Posterior cingulate gyrus (tissue), 11 donors: ENCODE measurements around the gene ZNF555.
"Not testable (repeated sequence)": the region's sequence is repeated elsewhere in the genome, so short reads cannot be mapped to it uniquely, and the experiment has no call there.

Experiments used
- DNase-seq, 10 donors: peaks; one replicate each; pipeline versions ENCODE4 v3.0.0 to v3.0.0-alpha.2; 2020 to 2021; ENCODE audit warnings: mixed read lengths in 3 of 10
- intact Hi-C: fragments of 100-400 bp; cut with DNase I; formaldehyde crosslinking; loops from one replicate; pipeline ENCODE4 v1.15.1; 2023

The ZNF555 gene

DNA sequence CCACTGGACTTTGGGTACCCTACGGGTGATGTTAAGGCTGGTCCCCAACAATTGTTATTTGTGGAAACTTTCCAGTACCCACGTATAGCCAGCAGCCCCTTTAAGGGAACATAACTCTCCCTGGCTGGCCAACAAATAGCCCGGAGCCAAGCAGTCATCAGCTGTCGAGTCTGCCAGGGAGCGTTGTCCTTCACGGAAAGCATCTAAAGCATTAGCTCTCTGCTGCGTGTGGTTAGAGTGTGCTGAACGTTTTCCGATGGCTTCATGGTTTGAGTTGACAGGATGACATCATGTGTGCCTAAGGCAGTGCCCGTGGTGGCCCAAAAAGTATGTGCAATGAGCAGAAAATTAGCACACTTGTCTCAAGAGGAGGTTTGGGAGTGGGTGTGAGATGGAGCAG, 22.5 kb downstream of the ZNF555 start:
- no peak for DNase-seq
- intact Hi-C loops = no loop called here

DNA sequence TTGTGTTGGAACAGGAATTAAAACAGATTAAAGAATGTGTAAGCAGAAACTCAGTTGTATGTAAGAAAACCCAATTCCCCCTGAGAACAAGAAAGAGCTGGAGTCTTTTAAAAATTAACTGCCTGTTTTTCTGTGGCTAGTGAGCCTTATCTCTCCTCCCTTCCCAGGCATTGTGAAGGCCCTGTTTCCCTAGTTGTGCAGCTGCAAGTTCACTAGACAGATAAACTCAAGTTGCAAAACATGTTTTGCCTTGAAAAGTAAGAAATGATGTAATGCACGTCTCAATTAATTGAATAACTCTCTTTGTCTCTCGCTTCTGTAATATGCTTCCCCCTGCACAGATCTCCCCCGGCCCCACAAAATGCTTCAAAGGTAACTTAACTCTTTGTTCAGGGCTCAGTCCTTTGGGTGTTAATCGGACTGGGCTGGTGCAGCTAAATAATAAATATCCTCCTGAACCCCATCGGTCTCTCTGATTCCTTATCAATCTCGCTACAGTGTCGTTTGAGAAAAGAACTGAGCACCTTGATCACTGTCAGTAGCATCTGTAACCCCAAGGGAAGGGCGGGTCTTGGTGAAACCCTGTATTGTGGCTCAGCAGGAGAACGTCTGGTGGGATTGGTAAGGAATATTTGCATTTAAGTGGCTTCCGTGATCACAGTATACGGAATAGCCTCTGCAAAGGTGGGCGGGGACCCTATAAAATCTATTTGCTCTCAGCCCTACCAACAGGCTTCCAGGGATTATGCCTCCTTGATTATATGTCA, 24.2 kb downstream of the ZNF555 start:
- intact Hi-C loops = no loop called here
- DNase-seq = no peak

DNA sequence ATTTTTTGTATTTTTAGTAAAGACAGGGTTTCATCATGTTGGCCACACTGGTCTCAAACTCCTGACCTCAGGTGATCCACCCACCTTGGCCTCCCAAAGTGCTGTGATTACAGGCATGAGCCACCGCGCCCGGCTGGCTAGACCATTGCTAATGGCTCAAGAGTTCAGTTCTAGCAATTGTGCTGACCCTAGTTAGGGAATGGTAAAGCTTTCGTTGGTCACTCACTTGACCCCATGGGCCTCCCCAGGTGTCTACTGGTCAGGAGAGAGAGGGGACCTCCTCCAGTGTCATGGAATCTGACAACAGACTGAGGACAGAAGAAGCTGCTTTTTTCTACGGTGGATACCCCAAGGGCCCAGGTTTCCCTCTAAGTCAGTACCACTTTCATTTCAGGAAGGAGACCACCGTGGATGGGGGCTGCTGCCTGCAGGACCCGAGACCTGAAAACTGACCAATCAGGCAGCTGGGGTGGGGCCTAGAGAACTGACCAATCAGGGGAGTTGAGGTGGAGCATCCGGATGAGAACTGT, 25.3 kb downstream of the ZNF555 start:
- intact Hi-C loops = no loop called here
- DNase-seq = no peak

DNA sequence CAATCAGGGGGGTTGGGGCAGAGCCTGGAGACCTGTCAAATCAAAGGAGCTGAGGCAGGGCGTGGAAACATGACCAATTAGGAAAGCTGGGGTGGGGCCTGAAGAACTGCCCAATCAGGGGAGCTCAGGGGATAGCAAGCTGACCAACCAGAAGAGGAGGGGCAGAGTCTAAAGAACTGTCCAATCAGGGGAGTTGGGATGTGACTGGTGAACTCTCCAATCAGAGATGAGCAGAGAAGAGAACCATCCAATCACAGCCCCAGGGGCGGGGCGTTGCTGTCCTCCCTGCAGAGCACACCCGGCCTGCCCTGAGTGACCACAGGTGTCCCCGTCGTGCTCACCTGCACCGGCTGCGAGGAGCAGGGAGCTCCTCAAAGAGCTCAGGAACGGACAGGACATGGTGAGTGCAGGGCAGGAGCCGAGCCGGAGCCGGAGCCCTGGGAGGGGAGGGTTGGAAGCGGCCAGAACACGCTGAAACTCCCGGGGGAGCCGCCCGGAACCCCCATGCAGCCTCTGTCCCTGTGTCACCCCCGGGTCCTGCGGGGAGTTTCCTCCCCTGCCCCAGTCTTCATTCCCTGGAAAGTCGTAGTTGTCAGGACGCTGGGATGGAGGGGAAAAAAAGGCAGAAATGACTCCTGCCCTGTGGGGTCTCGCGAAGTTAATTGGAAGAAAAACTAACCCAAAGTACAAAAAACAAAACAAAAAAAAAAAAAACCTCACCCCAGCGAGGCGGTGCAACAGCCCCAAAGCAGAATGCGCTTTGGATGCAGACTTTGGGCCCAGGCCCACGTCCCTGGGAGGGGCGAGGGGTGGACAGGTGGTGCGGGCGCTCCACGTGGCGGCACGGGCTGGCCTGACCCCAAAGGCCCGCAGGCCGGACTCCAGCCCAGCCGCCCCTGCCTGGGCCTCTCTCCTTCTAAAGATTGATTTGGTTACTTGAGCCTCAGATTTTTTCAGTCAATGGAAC, 26.0 kb downstream of the ZNF555 start, which contains the start of gene ZNF556:
TSS of gene ZNF556 (plus strand) at position 311 of the 967 bp plus-strand sequence. CDS start at position 398, 87 bp downstream.
- no peak for DNase-seq
- intact Hi-C loops = no loop called here

DNA sequence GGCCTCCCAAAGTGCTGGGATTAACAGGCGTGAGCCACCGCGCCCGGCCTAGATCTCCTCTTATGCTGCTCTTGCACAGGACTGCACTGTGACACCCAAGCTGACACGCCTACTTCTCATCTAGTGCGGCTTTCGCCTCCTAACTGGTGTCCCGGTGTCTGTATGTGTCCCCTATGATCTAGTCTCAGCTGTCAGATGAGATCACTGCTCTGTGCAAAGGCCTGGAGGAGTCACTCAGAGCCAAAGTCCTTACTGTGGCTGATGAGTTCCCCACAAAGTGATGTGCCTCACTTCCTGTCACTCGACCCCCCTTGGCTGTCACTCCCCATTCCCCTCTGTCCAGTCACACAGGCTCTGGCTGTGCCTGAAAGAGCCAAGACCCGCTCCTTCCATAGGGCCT, 28.3 kb downstream of the ZNF555 start:
- intact Hi-C loops = loop anchor here (5.0 kb wide), 1 partner anchor 217 kb away; no protein-coding TSS in a partner anchor
- DNase-seq = no peak

DNA sequence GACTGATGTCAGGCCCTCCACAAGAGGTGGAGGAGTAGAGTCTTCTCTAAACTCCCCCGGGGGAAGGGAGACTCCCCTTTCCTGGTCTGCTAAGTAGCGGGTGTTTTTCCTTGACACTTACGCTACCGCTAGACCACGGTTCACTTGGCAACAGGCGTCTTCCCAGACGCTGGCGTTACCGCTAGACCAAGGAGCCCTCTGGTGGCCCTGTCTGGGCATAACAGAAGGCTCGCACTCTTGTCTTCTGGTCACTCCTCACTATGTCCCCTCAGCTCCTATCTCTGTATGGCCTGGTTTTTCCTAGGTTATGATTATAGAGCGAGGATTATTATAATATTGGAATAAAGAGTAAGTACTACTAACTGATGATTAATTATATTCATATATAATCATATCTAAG, 30.9 kb downstream of the ZNF555 start:
- intact Hi-C loops = loop anchor here (5.0 kb wide), 1 partner anchor 220 kb away; no protein-coding TSS in a partner anchor
- DNase-seq = peak in 1 of 10 donors; percentile 27

DNA sequence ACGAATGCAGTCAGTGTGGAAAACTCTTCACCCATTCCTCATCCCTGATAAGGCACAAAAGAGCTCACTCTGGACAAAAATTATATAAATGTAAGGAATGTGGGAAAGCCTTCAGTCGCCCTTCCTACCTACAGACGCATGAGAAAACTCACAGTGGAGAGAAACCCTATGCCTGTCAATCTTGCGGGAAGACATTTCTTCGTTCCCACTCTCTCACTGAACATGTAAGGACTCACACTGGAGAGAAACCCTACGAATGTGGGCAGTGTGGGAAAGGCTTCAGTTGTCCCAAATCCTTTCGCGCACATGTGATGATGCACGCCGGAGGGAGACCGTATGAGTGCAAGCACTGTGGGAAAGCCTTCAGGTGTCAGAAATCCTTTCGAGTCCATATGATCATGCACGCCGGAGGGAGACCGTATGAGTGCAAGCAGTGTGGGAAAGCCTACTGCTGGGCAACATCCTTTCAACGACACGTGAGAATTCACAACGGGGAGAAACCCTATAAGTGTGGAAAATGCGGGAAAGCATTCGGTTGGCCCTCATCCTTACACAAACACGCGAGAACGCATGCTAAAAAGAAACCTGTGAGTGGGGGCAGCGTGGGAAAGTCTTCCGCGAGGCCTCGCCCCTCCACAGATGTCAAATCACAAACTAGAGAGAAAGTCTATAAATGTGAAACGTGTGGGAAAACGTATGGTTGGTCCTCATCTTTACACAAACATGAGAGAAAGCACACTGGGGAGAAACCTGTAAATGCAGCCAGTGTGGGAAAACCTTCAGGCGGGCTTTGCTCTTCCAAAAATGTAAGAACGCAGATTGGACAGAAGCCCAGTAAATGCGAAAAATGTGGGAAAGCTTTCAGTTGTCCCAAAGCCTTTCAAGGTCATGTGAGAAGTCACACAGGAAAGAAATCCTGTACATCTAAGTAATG, 36.4 kb downstream of the ZNF555 start:
- no peak for DNase-seq
- intact Hi-C loops = no loop called here

DNA sequence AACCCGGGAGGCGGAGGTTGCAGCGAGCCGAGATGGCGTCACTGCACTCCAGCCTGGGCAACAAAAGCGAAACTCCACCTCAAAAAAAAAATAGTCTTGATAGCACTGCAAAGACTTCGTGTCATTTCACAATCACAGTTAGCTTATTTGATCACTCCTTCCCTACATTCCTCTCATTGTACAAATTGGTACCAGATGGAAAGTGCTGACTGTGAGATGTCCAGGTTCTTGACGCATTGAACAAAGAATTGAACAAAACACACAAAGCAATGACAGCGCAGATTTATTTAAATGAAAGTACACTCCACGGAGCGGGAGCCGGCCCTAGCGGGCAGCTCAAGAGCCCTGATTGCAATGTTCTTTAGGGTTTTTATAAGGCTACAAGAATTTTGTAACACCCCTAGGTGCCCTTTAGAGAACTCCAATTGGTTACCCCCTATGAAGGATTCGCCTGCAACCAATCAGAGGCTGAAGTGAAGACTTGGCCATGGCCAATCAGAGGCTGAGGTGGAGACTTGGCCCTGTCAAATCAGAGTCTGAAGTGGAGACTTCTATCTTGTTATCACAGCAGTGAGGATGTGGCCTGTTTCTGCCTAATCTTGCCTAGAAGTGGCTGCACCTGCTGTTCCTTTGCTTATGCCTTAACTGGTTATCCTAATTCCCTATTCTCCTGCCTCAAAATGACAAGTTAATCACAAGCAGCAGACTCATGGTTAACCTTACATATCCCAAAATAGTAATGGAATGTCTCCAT, 42.6 kb downstream of the ZNF555 start:
- intact Hi-C loops = loop anchor here (10.0 kb wide), 1 partner anchor 221 kb away; no protein-coding TSS in a partner anchor
- peak in 1 of 10 donors; percentile 37 for DNase-seq

DNA sequence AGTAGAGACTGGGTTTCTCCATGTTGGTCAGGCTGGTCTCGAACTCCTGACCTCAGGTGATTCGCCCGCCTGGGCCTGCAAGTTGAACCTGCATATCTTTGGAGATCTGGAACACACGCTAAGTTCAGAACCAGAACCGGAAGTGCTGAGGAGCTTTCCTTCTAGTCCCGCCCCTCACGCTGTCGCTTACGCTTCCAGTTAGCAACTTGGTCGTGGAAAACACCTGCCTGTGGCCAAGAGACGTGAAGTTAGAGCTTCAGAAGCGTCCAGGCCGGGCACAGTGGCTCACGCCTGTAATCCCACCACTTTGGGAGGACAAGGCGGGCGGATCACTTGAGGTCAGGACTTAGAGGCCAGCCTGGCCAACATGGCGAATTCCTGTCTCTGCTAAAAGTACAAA, 44.5 kb downstream of the ZNF555 start:
- DNase-seq = peak in 1 of 10 donors; percentile 59
- intact Hi-C loops = loop anchor here (5.0 to 10.0 kb wide), 3 partner anchors 219 to 282 kb away; no protein-coding TSS in a partner anchor

DNA sequence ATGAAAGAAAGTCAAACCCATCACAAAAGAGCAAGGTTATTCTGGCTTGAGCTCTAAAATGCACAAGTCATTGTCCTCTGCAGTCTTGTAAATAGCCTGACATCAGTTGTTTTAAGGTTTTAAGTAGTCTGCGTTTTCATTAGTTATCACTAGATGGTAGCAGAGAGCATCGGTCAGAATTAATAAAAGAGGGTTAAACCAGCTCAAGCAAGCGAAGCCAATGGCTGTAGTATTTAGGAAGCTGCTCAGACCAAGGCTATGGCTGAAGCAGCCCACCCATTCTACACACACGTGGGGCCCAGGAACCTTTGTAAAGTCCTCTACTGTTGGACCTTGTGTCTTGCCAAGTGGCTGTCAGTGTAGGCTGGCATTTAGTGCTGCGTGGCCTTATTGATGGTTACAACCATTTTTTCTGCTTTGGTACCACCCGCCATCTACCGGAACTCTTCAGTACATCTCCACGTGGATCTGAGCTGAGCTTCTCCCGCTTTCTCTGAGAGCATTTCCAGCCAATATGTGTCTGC, 46.2 kb downstream of the ZNF555 start:
- intact Hi-C loops = loop anchor here (5.0 to 10.0 kb wide), 3 partner anchors 217 to 280 kb away; no protein-coding TSS in a partner anchor

DNA sequence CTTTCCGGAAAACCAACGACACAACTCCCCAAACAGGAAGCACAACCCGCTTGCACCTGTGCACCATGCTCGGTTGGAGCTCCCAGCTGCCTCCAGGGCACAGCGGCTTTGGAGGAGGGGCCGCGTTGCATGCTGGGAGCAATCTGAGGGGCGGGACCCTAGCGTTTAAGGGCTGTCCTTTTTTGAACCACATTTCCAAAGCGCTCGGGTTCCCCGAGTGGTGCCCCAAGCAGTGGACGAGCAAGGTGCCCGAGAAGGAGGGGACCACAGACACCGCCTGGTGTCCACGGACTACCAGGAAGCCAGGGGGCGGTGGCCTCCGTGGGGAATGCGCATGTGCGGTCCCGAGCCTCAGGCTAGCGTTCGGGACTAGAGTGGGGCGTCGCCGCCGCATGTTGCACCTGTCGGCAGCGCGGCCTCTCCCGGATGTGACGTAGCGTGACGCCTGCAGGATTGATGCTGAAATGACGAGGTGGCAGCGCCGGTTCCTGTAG, 47.5 kb downstream of the ZNF555 start:
- intact Hi-C loops = loop anchor here (5.0 to 10.0 kb wide), 3 partner anchors 216 to 279 kb away; no protein-coding TSS in a partner anchor
- DNase-seq = peak in 3 of 10 donors; percentile 30 to 87 (median 78)

More for the DNA sequence above, 46.2 kb downstream of the ZNF555 start:
- peak in 3 of 10 donors; percentile 23 to 53 (median 23) for DNase-seq

DNA sequence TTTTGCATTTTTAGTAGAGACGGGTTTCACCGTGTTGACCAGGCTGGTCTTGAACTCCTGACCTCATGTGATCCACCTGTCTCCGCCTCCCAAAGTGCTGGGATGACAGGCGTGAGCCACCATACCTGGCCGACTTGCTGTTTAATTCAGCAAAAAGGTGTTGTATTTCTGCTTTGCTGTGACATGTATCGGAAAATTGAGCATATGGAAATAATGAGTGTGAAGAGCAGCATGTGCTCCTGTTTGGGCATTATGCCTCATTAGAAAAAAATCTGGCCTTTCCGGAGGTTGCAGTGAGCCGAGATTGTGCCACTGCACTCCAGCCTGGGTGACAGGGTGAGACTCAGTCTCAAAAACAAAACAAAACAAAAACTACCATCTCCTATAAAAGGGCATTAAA, 49.3 kb downstream of the ZNF555 start:
- intact Hi-C loops = not testable (repeated sequence)

DNA sequence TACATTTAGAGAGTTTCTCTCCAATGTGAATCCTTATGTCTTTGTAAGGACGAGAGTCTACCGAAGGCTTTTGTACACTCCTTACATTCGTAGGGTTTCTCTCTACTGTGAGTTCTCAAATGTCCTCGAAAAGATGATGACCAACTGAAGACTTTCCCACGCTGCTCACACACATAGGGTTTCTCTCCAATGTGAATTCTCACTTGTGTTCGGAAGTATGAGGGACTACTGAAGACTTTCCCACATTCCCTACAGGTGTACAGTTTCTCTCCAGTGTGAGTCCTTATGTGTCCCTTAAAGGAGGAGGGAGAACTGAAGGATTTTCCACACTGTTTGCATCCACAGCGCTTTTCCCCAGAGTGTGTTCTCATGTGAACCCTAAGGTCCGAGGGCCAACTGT, 55.4 kb downstream of the ZNF555 start:
- no peak for DNase-seq
- intact Hi-C loops = no loop called here

More for the DNA sequence above, 49.3 kb downstream of the ZNF555 start:
- peak in 1 of 10 donors; percentile 22 for DNase-seq

DNA sequence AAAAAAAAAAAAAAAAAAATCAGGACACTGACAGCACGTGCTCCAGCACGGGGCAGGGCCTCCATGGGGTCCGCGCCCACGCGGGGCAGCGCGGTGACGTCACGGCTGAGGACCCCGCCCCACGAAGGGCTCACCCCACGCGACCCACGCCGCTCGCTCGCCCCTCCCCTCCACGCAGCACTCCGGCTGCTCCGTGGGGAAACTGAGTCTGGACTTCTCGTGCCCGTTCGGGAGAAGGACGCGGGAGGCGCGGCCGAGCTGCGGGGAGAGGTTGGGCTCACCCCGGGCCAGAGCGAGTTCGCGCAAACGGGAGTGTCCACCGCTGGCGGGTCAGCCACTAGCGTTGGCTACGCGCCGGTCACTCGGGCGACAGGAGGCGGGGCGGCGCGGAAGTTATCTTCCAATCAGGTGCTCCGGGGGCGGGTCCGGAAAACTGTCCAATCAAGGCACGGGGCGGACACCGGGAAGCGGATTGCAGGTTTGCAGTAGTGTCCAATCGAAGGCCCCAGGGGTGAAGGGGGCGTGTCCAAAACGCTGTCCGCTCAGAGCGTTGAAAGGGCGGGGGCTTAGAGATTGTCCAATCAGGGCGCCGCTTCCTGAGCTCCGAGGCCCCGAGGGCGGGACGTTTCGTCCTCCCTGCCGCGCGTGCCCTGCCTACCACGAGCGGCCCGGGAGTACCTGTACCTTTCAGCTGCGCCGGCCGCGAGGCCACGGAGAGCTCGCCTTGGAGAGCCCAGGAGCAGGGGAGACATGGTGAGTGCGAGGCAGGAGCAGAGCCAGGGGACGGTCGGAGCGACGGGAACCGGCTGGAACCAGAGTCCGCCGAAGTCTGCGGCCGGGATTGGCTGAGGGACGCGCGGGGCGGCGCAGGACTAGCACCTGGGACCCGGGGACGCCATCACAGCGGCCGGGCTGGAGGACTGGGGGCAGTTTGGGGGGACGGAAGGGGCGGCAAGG, 59.3 kb downstream of the ZNF555 start, which contains the start of gene ZNF57:
TSS of gene ZNF57 (plus strand) at position 633 of the 957 bp plus-strand sequence. CDS start at position 751, 118 bp downstream.
- intact Hi-C loops = loop anchor here (5.0 kb wide), 1 partner anchor 42 kb away; the partner anchor contains the start of gene ZNF77
- peak; percentile 100 for DNase-seq

DNA sequence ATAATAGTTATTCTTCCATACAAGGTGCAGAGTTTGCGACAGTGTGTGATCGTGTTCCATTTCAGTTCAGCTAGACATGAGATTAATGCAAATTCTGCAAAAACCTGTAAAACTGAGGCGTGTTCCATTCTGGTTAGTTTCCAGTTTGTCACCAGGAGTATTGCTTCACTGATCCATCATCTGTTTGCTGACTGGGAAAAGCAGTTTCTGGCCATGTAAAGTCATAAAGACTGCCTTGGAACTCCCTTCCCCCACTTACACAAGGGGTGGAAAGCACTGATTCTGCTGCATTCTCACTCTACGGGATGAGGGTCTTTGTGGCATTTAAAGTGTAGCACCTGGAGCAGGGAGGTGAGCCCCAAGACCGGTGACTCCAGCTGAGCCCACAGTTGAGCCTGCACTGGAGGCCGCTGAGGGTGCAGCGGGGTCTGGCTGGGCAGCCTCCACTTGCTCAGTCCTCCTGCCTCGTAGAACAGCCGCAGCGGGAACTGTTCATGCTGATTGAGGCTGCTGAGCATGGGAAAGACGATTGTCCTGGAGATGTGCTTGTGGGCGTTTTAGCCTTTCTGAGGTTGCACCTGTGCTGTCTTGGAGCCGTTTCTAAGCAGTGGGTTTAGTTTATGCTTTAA, 61.4 kb downstream of the ZNF555 start:
- intact Hi-C loops = loop anchor here (5.0 kb wide), 1 partner anchor 40 kb away; the partner anchor contains the start of gene ZNF77
- peak in 1 of 10 donors; percentile 70 for DNase-seq

DNA sequence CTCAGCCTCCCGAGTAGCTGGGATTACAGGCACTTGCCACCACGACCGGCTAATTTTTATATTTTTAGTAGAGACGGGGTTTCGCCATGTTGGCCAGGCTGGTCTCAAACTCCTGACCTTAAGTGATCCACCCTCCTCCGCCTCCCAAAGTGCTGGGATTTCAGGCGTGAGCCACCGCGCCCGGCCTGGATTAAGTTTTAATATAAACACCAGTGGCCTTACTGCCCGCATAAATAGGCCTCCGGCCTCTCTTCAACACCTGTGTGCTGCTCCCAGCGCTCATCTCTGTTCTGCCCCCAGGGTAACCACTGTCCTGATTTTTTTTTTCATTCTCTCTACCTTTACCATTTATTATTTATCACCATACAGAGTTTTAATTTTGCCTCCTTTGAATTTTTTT, 62.1 kb downstream of the ZNF555 start:
- DNase-seq = peak in 1 of 10 donors; percentile 47
- intact Hi-C loops = loop anchor here (5.0 kb wide), 1 partner anchor 39 kb away; the partner anchor contains the start of gene ZNF77
